Mucosa of gallbladder (tissue), 1 donor: ENCODE results near the gene PIGX. TPM values are rescaled to one million over a fixed set of nuclear protein-coding genes. Genes with fewer than 3 reads are reported as not detected.

Experiments used
- DNase-seq: peaks from one replicate; pipeline ENCODE4 v3.0.0-alpha.2; 2020; ENCODE audit warnings: low spot score
- total RNA-seq: library from RNA; stranded (reverse); gene quantifications from one replicate; pipeline ENCODE4 v1.2.1, GENCODE V29; 2021
- donor health status: DM: no; HTN: no; CAD: no.

The PIGX gene
- total RNA-seq, result 21.5 TPM

DNA sequence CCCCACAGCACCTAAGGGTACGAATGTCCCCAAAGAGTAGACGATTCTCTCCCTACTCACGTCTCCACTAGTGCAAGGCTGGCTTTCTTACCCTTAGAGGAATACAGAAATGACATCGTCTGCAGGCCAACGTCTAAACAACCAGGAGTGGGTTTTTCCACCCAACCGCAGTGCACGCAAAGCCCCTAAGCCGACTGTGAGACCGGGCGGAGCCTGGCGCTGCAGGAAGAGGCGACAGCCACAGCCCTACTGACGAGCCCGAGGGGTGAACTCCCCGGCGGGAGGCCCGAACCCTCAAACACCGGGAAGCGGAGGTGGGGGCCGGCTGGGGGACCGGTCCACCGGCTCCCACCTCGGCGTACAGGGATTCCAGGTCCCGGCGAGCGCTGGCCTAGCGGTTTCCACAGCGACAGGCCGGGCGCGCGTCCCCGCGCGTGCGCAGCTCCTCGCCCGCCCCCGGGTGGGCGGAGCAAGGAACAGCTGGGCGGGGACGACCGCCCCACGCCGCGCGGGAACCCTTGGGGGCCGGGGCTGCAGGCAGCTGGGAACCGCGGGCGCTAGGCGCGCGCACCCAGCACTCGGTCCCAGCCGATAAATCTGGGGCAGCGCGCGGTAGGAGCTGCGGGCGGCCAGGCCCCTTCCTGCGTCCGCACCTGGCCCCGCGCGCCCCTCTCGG, at the start of gene PIGX, which contains the start of gene CEP19:
Gene PIGX, plus strand, starts transcription at position 540 of the 676 bp plus-strand sequence.
Gene CEP19, minus strand, starts transcription at position 413 of the 676 bp plus-strand sequence. CDS start 3,593 bp downstream, outside the sequence.
- peak; percentile 85 for DNase-seq

GRCh38 chr3:196662711-196663571, 49.2 kb upstream of the PIGX start:
- no peak for DNase-seq

DNA sequence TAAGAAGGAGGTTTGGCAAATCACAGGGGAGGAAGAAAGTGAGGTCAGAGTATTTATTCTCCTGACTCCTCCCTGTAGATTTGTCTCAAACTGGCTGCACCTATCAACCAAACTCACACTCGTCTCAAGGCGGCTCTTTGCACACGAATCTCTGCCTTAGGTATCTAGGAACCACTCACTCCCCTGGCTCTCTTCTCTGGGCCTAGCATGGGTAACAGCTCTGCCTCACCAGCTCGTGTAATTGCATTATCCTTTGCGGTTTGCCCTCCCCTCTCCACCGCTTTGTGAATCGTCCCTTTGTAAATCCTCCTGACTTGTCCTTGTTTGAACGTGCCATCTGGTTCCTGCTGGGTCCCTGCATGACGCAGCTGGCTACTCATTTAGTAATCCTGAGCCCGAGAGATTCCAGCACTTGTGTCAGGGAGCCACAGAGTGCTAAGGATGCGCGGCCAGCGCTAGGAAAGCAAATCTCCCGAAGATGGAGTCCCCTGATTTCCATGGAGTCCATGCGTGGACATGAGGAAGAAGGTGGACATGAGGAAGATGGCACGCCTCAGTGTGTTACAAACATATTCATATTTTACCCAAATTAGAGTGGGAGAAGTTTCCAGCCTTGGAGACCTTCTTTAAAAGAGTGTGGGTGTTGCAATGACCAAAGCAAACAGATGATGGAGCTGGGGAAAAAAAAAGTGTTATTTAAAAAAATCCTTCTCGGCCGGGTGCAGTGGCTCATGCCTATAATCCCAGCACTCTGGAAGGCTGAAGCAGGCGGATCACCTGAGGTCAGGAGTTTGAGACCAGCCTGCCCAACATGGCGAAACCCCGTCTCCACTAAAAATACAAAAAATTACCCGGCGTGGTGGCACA, 45.9 kb upstream of the PIGX start:
- no peak for DNase-seq

DNA sequence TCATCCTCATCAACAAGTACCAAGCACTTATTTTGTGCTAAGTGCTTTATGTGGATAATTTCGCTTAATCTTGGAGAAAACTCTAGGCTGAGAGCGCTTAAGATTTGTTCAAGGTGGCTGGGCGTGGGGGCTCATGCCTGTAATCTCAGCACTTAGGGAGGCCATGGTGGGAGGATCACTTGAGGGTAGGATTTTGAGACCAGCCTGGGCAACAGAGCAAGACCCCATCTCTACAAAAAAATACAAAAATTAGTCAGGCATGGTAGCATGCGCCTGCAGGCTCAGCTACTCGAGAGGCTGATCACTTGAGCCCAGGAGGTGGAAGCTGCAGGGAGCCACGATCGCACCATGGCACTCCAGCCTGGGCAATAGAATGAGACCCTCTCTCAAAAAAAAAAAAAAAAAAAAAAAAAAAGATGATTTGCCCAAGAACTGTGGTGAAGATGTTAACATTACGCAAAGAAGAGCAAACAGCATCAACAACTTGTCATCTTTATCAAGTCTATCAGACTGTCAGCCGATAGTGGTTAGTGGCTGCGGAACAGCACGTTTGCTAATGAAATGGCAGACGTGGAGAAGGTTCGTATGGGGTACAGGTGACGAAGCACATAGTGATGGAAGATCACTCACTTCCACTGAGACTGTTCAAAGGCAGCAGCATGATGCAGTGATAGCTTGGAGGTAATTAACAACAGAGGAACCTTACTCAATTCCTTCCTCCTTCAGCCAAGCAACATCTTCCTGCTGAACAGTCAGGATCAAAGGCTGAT, 44.9 kb upstream of the PIGX start:
- DNase-seq, result no peak

DNA sequence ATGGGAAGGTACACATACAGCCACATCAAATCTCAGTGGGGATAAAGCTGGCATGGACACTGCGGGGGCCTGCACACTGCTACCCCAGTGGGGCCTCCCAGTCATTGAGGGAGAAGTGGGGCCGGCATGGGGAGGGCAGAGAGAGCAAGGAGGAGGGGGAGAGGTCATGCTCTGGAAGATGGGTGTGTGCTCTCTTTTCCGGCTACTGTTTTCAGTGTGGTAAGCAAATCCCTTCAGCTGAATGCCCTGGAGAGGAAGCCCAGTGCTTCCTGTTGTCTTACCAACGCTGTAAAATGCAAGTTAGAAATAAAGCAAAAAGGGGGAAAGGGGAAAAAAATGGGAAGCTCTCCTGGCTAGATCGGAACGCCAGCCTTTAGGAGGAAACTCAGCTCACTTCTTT, 41.8 kb upstream of the PIGX start:
- no peak for DNase-seq

GRCh38 chr3:196673632-196674031, 38.5 kb upstream of the PIGX start:
- DNase-seq, result no peak

GRCh38 chr3:196677353-196677752, 34.8 kb upstream of the PIGX start:
- no peak for DNase-seq

GRCh38 chr3:196677931-196678330, 34.2 kb upstream of the PIGX start:
- DNase-seq, result no peak

- peak; percentile 69 for DNase-seq
Observed at GRCh38 chr3:196684548-196685407, 27.4 kb upstream of the PIGX start.

DNA sequence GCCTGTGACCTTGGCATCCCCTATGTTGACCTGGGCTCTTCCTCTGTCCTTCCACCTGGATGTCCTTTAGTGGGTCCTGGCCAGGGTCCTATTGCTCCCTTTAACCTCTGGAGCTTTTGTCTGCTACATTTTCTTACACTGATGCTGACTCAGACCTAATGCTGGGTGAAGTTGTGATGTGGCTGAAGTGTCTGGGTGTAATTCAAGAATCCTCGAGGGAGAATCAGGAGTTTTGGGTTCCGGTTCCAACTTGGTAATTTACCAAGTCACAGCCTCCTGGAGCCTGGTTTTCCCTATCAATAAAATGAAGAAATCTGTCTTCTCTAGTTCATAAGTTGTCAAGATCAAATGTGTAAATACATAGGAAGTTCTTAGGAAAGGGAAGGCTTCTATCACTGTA, 25.7 kb upstream of the PIGX start:
- no peak for DNase-seq

DNA sequence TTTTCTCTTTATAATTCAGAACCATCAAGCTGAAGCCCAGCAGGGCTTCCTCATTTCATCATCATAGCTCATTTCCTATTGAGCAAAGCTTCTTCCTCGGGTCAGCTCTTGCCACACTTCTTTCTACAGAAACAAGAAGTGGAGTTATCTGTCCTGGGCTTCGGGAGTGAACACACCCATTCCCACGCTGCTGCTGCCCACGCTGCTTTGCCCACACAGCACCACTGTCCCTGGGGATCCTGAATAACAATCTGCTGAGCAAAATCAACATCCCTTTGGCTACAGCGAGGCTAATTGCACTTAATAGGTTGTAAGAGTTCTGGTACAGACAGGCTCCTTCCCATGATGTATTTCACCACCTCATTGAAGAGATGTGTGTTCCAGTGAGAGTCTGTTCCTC, 23.8 kb upstream of the PIGX start:
- DNase-seq, result peak; percentile 28

DNA sequence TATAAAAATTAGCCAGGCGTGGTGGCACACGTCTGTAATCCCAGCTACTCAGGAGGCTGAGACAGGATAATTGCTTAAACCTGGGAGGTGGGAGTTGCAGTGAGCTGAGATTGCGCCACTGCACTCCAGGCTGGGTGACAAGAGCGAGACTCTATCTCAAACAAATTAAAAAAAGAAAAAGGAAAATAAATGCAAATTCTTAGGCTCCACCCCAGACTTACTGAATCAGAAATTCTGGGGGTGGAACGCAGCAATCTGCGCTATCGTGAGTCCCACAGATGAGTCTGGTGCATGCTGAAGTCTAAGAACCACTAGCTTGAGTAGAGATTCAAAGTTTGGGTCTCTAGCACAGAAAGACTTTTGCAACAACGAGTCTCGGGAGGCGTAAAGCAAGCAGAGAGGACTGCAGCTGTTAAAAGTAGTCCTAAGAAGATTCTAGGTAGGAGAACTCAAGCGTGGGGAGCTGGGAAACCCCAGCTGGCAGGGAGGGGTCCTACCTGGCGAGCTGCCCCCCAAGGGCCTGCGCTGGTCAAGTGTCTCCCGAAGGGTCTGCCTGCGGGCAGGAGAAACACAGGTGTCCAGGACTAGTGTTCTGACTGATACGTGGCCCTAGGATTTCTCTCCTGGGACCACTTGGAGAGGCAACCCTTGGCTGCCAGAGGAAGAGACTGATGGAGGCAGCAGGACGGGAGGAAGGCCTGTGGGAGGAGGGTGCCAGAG, 22.1 kb upstream of the PIGX start:
- DNase-seq, result no peak

DNA sequence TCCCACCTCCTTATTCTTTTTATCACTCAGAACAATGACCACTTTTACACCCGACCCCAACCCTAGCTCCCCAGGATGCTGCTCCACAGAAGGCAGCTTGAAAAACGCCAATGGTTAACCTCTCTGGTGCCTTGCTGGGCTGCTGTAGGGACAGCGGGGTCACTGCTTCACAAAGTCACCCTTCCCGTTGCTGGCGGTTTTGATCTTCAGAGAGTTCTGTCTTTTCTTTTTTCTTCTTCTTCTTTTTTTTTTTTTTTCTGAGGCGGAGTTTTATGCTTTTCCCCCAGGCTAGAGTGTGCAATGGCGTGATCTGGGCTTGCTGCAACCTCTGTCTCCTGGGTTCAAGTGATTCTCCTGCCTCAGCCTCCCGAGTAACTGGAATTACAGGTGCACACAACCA, 20.8 kb upstream of the PIGX start:
- no peak for DNase-seq

- no peak for DNase-seq
Observed at GRCh38 chr3:196694202-196694638, 18.0 kb upstream of the PIGX start.

- no peak for DNase-seq
Observed at GRCh38 chr3:196694941-196695848, 17.0 kb upstream of the PIGX start.

DNA sequence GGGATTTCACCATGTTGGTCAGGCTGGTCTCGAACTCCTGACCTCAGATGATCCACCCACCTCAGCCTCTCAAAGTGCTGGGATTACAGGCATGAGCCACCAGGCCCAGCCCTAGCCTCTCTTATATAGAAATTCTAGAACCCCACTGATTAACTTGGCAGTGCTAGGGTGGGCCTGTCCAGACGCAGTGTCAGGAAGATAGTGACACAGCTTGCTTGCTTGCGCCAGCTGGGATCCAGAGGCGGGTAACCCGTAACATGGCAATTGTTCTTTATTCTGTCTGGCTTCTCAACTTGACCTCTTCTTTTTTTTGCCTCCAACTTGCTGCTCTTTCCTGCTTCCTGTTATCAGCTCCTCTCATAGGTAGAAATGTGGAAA, 16.3 kb upstream of the PIGX start:
- no peak for DNase-seq

GRCh38 chr3:196697270-196697669, 14.9 kb upstream of the PIGX start:
- no peak for DNase-seq

DNA sequence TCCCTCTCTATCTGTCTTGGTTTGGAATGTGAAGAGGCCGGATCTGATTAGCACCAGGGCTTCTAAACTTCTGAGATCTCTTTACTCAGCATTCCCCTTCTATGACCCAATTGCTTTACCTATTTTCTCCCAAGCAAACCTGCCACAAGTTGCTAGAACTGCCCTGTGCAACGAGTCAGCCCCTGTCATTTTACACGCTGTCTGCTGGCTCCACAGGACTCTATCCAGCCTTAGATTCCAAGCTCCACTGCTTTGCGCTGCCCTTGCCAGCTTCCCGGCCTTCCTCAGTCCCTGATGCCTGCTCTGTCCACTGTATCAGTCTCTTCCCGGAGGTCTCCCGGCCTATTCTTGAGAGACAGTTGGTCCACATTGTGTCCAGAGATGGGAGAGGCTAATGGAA, 12.4 kb upstream of the PIGX start:
- DNase-seq, result no peak

GRCh38 chr3:196700801-196701200, 11.4 kb upstream of the PIGX start:
- no peak for DNase-seq
